SU-DHL-6 (cell line): ENCODE results near the gene CXXC5.

ENCODE experiments used
- H2AFZ ChIP-seq: fragments of 200-600 bp; sonication (generic); 2 replicates; pipeline ENCODE4 v1.6.1; 2014; ENCODE audit warnings: low read depth, mild to moderate bottlenecking, moderate library complexity, mixed read lengths, antibody characterized with exemption, low read length; ENCODE audit not compliant: severe bottlenecking
- H3F3A ChIP-seq: fragments of 200-600 bp; shearing (Covaris generic); 2 replicates; pipeline ENCODE4 v1.6.0; 2016; ENCODE audit warnings: antibody characterized with exemption, mild to moderate bottlenecking; ENCODE audit not compliant: insufficient read depth
- H3K27ac ChIP-seq: fragments of 200-600 bp; sonication (generic); 2 replicates; pipeline ENCODE4 v1.5.1; 2016; ENCODE audit warnings: low read depth, mild to moderate bottlenecking, low read length, moderate library complexity, mixed read lengths
- H3K27me3 ChIP-seq: fragments of 200-600 bp; sonication (generic), shearing (Covaris generic); 2 replicates; pipeline ENCODE4 v1.6.0; 2014; ENCODE audit warnings: mild to moderate bottlenecking, low read length
- H3K36me3 ChIP-seq: fragments of 200-600 bp; sonication (generic); 2 replicates; pipeline ENCODE4 v1.6.1; 2014; ENCODE audit warnings: mild to moderate bottlenecking, low read length, mixed read lengths
- H3K4me2 ChIP-seq: fragments of 300-600, 200-600 bp; shearing (Covaris generic), sonication (generic); 2 replicates; pipeline ENCODE4 v1.6.0; 2014; ENCODE audit warnings: low read length, low read depth, mild to moderate bottlenecking; ENCODE audit not compliant: poor library complexity, severe bottlenecking
- H3K4me3 ChIP-seq: fragments of 200-600 bp; sonication (generic); 2 replicates; pipeline ENCODE4 v1.5.1; 2014; ENCODE audit warnings: antibody characterized with exemption, low read length, mild to moderate bottlenecking, mixed read lengths; ENCODE audit not compliant: insufficient read depth, poor library complexity, severe bottlenecking
- H3K79me2 ChIP-seq: fragments of 200-600 bp; sonication (generic); 2 replicates; pipeline ENCODE4 v1.6.1; 2014; ENCODE audit warnings: mild to moderate bottlenecking, low read length, moderate library complexity; ENCODE audit not compliant: insufficient read depth
- H3K9ac ChIP-seq: fragments of 200-600 bp; sonication (generic); 2 replicates; pipeline ENCODE4 v1.7.0; 2014; ENCODE audit warnings: mild to moderate bottlenecking, low read length
- H3K9me2 ChIP-seq: fragments of 200-600 bp; sonication (generic); replicated peaks from 2 replicates; pipeline ENCODE4 v1.6.1; 2014; ENCODE audit warnings: low read length; ENCODE audit not compliant: insufficient read depth
- H3K9me3 ChIP-seq: fragments of 200-600 bp; sonication (generic); 2 replicates; pipeline ENCODE4 v1.6.1; 2014; ENCODE audit warnings: low read length, mixed read lengths; ENCODE audit not compliant: insufficient read depth
- H4K20me1 ChIP-seq: fragments of 200-600 bp; sonication (generic); 2 replicates; pipeline ENCODE4 v1.6.1; 2014; ENCODE audit warnings: low read depth, mild to moderate bottlenecking, antibody characterized with exemption, low read length, moderate library complexity, mixed read lengths
- EZH2phosphoT487 ChIP-seq: fragments of 200-600 bp; sonication (generic), shearing (Covaris generic); conservative IDR thresholded peaks from 2 replicates; pipeline ENCODE4 v1.6.1; 2018; ENCODE audit warnings: mild to moderate bottlenecking, antibody characterized with exemption, low read length, moderate library complexity, mixed read lengths
- TF ChIP-seq, protein P1 (sequence below): fragments of 200-600 bp; sonication (generic); IDR thresholded peaks from one replicate; pipeline ENCODE4 v1.5.1; 2017; ENCODE audit warnings: antibody characterized with exemption, mild to moderate bottlenecking, low read length, moderate library complexity; ENCODE audit not compliant: insufficient read depth, poor library complexity, severe bottlenecking

CXXC5 gene

DNA sequence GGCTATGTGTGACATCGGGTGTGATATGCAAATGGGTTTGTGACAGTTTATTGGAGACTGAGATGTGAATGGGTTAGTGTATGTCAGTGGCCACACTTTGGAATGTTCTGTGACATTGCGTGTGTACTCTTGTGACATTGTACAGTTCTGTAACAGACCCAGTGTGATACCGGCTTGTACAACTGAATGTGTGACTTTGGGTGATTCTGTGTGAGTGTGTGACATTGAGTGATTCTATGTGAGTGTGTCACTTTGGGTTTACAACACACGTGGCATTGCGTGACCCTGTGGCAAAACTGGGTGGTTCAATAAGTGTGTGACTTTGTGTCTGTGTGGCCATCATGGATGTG lies 38.2 kb downstream of the CXXC5 start:
- Histone ChIP-seq H3K9me3 (no peaks in the 10 kb centered on the region), H3F3A (peaks cover 12% of the 10 kb centered on the region), H4K20me1 (no peaks in the 10 kb centered on the region), H3K27ac (no peak overlapping the region), H3K36me3 (0 out of 2 replicates have a peak, but pooled peaks cover 6% of the 10 kb centered on the region), H3K4me2 (no peak overlapping the region), H2AFZ (no peak overlapping the region), H3K27me3 (no peaks in the 10 kb centered on the region), H3K9ac (no peak overlapping the region), H3K9me2 (no peaks in the 10 kb centered on the region), H3K79me2 (no peaks in the 10 kb centered on the region), H3K4me3 (no peak overlapping the region)
- TF ChIP-seq, protein P1, sequence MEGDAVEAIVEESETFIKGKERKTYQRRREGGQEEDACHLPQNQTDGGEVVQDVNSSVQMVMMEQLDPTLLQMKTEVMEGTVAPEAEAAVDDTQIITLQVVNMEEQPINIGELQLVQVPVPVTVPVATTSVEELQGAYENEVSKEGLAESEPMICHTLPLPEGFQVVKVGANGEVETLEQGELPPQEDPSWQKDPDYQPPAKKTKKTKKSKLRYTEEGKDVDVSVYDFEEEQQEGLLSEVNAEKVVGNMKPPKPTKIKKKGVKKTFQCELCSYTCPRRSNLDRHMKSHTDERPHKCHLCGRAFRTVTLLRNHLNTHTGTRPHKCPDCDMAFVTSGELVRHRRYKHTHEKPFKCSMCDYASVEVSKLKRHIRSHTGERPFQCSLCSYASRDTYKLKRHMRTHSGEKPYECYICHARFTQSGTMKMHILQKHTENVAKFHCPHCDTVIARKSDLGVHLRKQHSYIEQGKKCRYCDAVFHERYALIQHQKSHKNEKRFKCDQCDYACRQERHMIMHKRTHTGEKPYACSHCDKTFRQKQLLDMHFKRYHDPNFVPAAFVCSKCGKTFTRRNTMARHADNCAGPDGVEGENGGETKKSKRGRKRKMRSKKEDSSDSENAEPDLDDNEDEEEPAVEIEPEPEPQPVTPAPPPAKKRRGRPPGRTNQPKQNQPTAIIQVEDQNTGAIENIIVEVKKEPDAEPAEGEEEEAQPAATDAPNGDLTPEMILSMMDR = no peak
- TF ChIP-seq EZH2phosphoT487 = no peak

- no peaks in the 10 kb centered on the region for H3K9me2 ChIP-seq
- no peaks in the 10 kb centered on the region for H4K20me1 ChIP-seq
- H3K9ac ChIP-seq = no peak overlapping the region
These were observed 38.7 kb downstream of the CXXC5 start for GRCh38 chr5:139686706-139687441.

GRCh38 chr5:139687656-139688055 lies 39.5 kb downstream of the CXXC5 start:
- 0 out of 2 replicates have a peak, but pooled peaks cover 6% of the 10 kb centered on the region for H3K36me3 ChIP-seq
- H2AFZ ChIP-seq = no peak overlapping the region
- no peaks in the 10 kb centered on the region for H3K79me2 ChIP-seq
- no peaks in the 10 kb centered on the region for H3K9me3 ChIP-seq
- no peak overlapping the region for H3K9ac ChIP-seq
- peaks cover 12% of the 10 kb centered on the region for H3F3A ChIP-seq
- no peaks in the 10 kb centered on the region for H3K27me3 ChIP-seq
- no peaks in the 10 kb centered on the region for H3K9me2 ChIP-seq
- TF ChIP-seq, protein P1 = no peak
- TF ChIP-seq EZH2phosphoT487 = no peak
- no peak overlapping the region; the same call in 1 of the 2 replicates for H3K27ac ChIP-seq
- H3K4me2 ChIP-seq = no peak overlapping the region
- H3K4me3 ChIP-seq = no peak overlapping the region
- H4K20me1 ChIP-seq = no peaks in the 10 kb centered on the region

More at GRCh38 chr5:139686706-139687441, 38.7 kb downstream of the CXXC5 start:
- H3F3A ChIP-seq = peaks cover 12% of the 10 kb centered on the region
- no peak overlapping the region for H3K4me2 ChIP-seq
- H2AFZ ChIP-seq = no peak overlapping the region
- H3K79me2 ChIP-seq = no peaks in the 10 kb centered on the region
- H3K27me3 ChIP-seq = no peaks in the 10 kb centered on the region
- no peak overlapping the region; the same call in 1 of the 2 replicates for H3K27ac ChIP-seq
- H3K4me3 ChIP-seq = no peak overlapping the region
- H3K9me3 ChIP-seq = no peaks in the 10 kb centered on the region
- H3K36me3 ChIP-seq = 0 out of 2 replicates have a peak, but pooled peaks cover 6% of the 10 kb centered on the region
- TF ChIP-seq, protein P1 = no peak
- no peak for TF ChIP-seq EZH2phosphoT487
